ENCODE measurements around the gene PSORS1C1.

DNA sequence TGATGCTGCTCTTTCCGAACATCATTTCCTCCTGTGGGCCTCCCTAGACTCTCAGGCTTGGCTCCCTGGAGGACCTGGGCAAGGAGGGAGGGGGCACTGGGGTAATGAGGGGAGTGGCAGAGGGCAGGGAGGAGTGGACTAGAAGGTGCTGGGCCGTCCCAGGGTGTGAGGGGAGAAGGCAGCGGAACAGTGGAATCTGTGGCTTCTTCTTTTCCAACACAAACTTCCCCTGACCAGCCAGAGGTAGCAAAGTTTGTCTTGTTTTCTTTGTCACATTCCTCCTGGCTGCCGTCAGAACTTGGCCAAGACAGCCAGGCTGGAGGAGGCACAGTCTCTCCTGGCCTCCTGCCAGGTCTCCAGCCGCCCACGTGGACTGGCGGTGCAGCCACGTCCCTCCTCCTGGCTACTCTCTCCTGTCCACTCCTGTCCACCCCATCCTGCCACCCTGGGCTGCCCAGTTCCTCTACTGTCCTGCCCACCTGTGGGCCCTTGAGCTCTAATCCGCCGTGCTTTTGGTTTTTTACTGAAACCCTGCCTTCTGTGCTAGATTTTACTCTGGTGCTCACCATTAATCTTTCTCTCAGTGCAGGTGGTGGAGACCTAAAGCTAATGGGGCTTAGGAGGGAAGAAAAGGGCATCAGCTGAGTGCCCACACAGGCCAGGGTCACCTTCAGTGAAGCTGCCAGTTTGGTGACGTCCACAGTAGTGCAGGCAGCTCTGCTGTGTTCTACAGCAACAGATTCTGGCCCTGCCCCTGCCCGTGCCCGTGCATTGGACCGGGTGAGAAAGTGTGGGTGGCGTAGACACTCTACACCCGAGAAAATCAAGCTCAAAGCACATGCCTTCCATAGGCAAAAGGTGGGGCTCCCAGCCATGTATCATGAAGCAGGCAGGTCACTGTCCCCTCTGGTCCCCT is 8.4 kb downstream of the PSORS1C1 start:
- TF ChIP-seq CTCF (IDR thresholded peaks at IDR 0.05; ENCODE audit: low read depth, low read length) (no peak), EZH2phosphoT487 (IDR thresholded peaks at IDR 0.05; ENCODE audit: low read depth) (no peak)

Data from OCI-LY3 (cell line).